Measurements from ENCODE around the gene TET1. TPM values are rescaled to one million over a fixed set of nuclear protein-coding genes. Genes with fewer than 3 reads are reported as not detected.
"Not testable (repeated sequence)": the region's sequence is repeated elsewhere in the genome, so short reads cannot be mapped to it uniquely, and the experiment has no call there.

The TET1 gene
- total RNA-seq, 1 donor from 2014 or later = 67.3 TPM

DNA sequence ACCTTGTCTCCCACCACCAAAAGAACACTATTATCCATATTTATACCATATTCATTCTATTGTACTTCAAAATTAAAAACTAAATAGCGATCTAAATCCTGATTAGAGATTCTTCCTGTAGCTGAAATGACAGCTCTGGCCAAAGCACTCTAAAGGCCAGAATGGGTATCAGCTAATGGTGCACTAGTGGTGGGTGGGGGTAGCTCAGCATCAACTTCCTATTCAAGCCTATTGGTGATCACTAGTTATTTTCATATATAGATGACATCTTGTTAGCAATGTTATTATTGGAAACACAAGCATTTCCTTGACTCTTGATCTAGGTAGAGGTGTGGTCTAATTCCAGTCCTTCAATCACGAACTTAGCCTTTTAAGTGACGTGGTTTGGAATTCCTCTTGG, 43.6 kb downstream of the TET1 start:
- peaks cover 4% of the 10 kb centered on the region for H3K27me3 Mint-ChIP-seq (ENCODE audit: insufficient read depth, low read depth)
- peaks cover 48% of the 10 kb centered on the region for H3F3A ChIP-seq (ENCODE audit: low read depth)
- no peaks in the 10 kb centered on the region for H3K27me3 ChIP-seq
- H3K9ac ChIP-seq = no peak overlapping the region
- no peak overlapping the region for H3K4me3 Mint-ChIP-seq
- peak overlapping the region; percentile 1 for H3K4me2 ChIP-seq
- no peak for DNase-seq (ENCODE audit: low spot score)
- H3K4me1 ChIP-seq = peaks cover 49% of the 10 kb centered on the region
- TF ChIP-seq, protein P1, sequence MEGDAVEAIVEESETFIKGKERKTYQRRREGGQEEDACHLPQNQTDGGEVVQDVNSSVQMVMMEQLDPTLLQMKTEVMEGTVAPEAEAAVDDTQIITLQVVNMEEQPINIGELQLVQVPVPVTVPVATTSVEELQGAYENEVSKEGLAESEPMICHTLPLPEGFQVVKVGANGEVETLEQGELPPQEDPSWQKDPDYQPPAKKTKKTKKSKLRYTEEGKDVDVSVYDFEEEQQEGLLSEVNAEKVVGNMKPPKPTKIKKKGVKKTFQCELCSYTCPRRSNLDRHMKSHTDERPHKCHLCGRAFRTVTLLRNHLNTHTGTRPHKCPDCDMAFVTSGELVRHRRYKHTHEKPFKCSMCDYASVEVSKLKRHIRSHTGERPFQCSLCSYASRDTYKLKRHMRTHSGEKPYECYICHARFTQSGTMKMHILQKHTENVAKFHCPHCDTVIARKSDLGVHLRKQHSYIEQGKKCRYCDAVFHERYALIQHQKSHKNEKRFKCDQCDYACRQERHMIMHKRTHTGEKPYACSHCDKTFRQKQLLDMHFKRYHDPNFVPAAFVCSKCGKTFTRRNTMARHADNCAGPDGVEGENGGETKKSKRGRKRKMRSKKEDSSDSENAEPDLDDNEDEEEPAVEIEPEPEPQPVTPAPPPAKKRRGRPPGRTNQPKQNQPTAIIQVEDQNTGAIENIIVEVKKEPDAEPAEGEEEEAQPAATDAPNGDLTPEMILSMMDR (IDR thresholded peaks at IDR 0.05) = no peak
- TF ChIP-seq EZH2phosphoT487 (IDR thresholded peaks at IDR 0.05) = no peak
- TF ChIP-seq EZH2 (IDR thresholded peaks at IDR 0.05) = no peak
- peaks cover 96% of the 10 kb centered on the region for H3K79me2 ChIP-seq (ENCODE audit: low read depth)
- H4K20me1 ChIP-seq (ENCODE audit: low read depth) = peaks cover 68% of the 10 kb centered on the region
- H3K9me3 Mint-ChIP-seq = no peaks in the 10 kb centered on the region
- H3K27ac Mint-ChIP-seq = no peak overlapping the region
- no peak overlapping the region for H3K4me3 ChIP-seq
- no peaks in the 10 kb centered on the region for H3K9me3 ChIP-seq (ENCODE audit: low read depth)
- H3K4me1 Mint-ChIP-seq = peaks cover 44% of the 10 kb centered on the region
- no peak overlapping the region for H2AFZ ChIP-seq (replicated peaks)
- H3K27ac ChIP-seq = no peak overlapping the region
- H3K36me3 ChIP-seq = peaks cover 18% of the 10 kb centered on the region
- peaks cover 21% of the 10 kb centered on the region for H3K36me3 Mint-ChIP-seq

DNA sequence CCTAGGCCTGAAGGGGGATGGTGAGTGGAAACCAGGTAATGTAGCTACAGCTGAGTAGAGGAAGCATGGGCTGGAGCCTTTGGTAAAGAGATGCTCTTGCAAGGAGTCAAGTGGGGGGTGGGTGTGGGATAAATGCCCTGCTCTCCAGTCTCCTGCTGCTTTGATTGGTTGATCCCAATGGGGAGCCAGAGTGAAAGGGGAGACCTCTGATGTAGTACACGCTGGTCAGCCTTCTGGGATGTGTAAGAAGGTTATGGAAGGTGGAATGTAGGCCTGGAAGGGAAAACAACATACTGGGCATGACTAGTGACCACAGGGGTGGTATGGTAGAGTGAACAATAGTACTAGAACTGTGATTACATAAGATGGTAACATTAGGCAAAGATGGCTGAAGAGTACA, 44.3 kb downstream of the TET1 start:
- Histone ChIP-seq H3K79me2 (ENCODE audit: low read depth) (peaks cover 94% of the 10 kb centered on the region), H4K20me1 (ENCODE audit: low read depth) (peaks cover 61% of the 10 kb centered on the region), H3K9me3 (ENCODE audit: low read depth) (no peaks in the 10 kb centered on the region), H3K4me1 (peaks cover 43% of the 10 kb centered on the region), H3K9ac (no peak overlapping the region), H3K36me3 (peaks cover 18% of the 10 kb centered on the region), H2AFZ (replicated peaks) (no peak overlapping the region), H3K4me3 (no peak overlapping the region), H3K4me2 (peak overlapping the region; percentile 1), H3F3A (ENCODE audit: low read depth) (peaks cover 41% of the 10 kb centered on the region), H3K27ac (no peak overlapping the region), H3K27me3 (no peaks in the 10 kb centered on the region)
- Mint-ChIP-seq H3K36me3 (peaks cover 21% of the 10 kb centered on the region), H3K27ac (no peak overlapping the region), H3K27me3 (ENCODE audit: insufficient read depth, low read depth) (peaks cover 4% of the 10 kb centered on the region), H3K4me1 (peaks cover 38% of the 10 kb centered on the region), H3K9me3 (no peaks in the 10 kb centered on the region), H3K4me3 (no peak overlapping the region)
- TF ChIP-seq EZH2 (IDR thresholded peaks at IDR 0.05) = no peak
- TF ChIP-seq, protein P1 (IDR thresholded peaks at IDR 0.05) = no peak
- no peak for TF ChIP-seq EZH2phosphoT487 (IDR thresholded peaks at IDR 0.05)
- peak; percentile 5 for DNase-seq (ENCODE audit: low spot score)

DNA sequence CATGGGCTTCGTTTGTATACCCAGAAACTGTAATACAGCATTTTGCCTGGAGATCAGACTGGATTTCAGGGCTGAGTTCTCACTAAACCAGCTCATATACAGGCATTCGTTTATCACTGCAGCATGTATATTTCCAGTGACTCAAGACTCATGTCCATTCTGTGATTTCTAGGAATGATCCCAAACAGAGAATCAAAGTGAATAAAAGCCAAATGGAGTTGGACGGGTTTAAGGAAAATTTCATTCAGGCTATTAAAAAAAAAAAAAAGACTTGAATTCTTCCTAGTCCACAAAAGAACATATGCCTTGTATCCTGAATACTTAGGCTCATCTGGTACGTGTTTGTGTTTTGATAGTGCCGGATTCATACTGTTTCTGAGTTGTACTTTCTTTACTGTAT, 46.8 kb downstream of the TET1 start:
- no peak for DNase-seq (ENCODE audit: low spot score)
- Histone ChIP-seq H3K9ac (no peak overlapping the region), H3K27ac (no peak overlapping the region), H4K20me1 (ENCODE audit: low read depth) (peaks cover 51% of the 10 kb centered on the region), H3F3A (ENCODE audit: low read depth) (peaks cover 18% of the 10 kb centered on the region), H3K27me3 (no peaks in the 10 kb centered on the region), H3K4me1 (peaks cover 21% of the 10 kb centered on the region), H3K9me3 (ENCODE audit: low read depth) (no peaks in the 10 kb centered on the region), H3K36me3 (peaks cover 15% of the 10 kb centered on the region), H3K79me2 (ENCODE audit: low read depth) (peaks cover 85% of the 10 kb centered on the region), H3K4me2 (no peak overlapping the region), H2AFZ (replicated peaks) (no peak overlapping the region), H3K4me3 (no peak overlapping the region)
- peaks cover 2% of the 10 kb centered on the region for H3K27me3 Mint-ChIP-seq (ENCODE audit: insufficient read depth, low read depth)
- no peaks in the 10 kb centered on the region for H3K9me3 Mint-ChIP-seq
- peaks cover 24% of the 10 kb centered on the region for H3K36me3 Mint-ChIP-seq
- peaks cover 16% of the 10 kb centered on the region for H3K4me1 Mint-ChIP-seq
- no peak for TF ChIP-seq EZH2phosphoT487 (IDR thresholded peaks at IDR 0.05)
- TF ChIP-seq, protein P1 (IDR thresholded peaks at IDR 0.05) = no peak
- no peak for TF ChIP-seq EZH2 (IDR thresholded peaks at IDR 0.05)
- H3K27ac Mint-ChIP-seq = no peak overlapping the region
- no peak overlapping the region for H3K4me3 Mint-ChIP-seq

DNA sequence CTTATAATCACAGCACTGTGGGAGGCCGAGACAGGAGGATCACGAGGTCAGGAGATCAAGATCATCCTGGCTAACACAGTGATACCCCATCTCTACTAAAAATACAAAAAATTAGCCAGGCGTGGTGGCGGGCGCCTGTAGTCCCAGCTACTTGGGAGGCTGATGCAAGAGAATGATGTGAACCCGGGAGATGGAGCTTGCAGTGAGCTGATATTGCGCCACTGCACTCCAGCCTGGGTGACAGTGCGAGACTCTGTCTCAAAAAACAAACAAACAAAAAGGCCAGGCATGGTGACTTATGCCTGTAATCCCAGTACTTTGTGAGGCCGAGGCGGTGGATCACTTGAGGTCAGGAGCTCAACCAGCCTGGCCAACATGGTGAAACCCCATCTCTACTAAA, 49.9 kb downstream of the TET1 start:
- peaks cover 11% of the 10 kb centered on the region for H3K36me3 Mint-ChIP-seq
- not testable (repeated sequence) for H3K27me3 ChIP-seq; H2AFZ ChIP-seq (replicated peaks); H3K27ac ChIP-seq; H3K9me3 ChIP-seq (ENCODE audit: low read depth); DNase-seq (ENCODE audit: low spot score); H3K9ac ChIP-seq; H3K27ac Mint-ChIP-seq; H3K4me3 Mint-ChIP-seq; H3K9me3 Mint-ChIP-seq; H3K4me1 ChIP-seq; H3K4me1 Mint-ChIP-seq; H3K4me3 ChIP-seq; H3K27me3 Mint-ChIP-seq (ENCODE audit: insufficient read depth, low read depth); H3K4me2 ChIP-seq; H3F3A ChIP-seq (ENCODE audit: low read depth)
- Histone ChIP-seq H3K36me3 (peaks cover 12% of the 10 kb centered on the region), H3K79me2 (ENCODE audit: low read depth) (peaks cover 71% of the 10 kb centered on the region), H4K20me1 (ENCODE audit: low read depth) (peaks cover 43% of the 10 kb centered on the region)
